Subcutaneous abdominal adipose tissue (tissue), 5 donors: ENCODE results near the gene PI4KB.
"Not testable (repeated sequence)": the region's sequence is repeated elsewhere in the genome, so short reads cannot be mapped to it uniquely, and the experiment has no call there.

Source experiments
- H3K27ac ChIP-seq: one replicate; pipeline ENCODE4 v1.7.0; 2013; ENCODE audit warnings: low read depth, mild to moderate bottlenecking, inconsistent platforms, low read length, moderate library complexity
- H3K27me3 ChIP-seq, 5 donors: one replicate each; pipeline ENCODE4 v1.7.0; 2013; ENCODE audit warnings: low read length in 5 of 5, inconsistent platforms in 1 of 5; ENCODE audit not compliant: control insufficient read depth in 5 of 5, insufficient read depth in 4 of 5
- H3K36me3 ChIP-seq, 5 donors: one replicate each; pipeline ENCODE4 v1.7.0; 2013; ENCODE audit warnings: low read length in 5 of 5; ENCODE audit not compliant: control insufficient read depth in 5 of 5, insufficient read depth in 5 of 5
- H3K4me1 ChIP-seq, 5 donors: one replicate each; pipeline ENCODE4 v1.7.0; 2013; ENCODE audit warnings: low read length in 5 of 5, mild to moderate bottlenecking in 3 of 5, moderate library complexity in 1 of 5; ENCODE audit not compliant: control insufficient read depth in 5 of 5, insufficient read depth in 5 of 5
- H3K4me3 ChIP-seq, 5 donors: one replicate each; pipeline ENCODE4 v1.7.0; 2013; ENCODE audit warnings: low read length in 5 of 5, low read depth in 1 of 5
- H3K9ac ChIP-seq, 5 donors: one replicate each; pipeline ENCODE4 v1.7.0; 2013; ENCODE audit warnings: low read length in 5 of 5, mild to moderate bottlenecking in 4 of 5, moderate library complexity in 3 of 5
- H3K9me3 ChIP-seq, 5 donors: one replicate each; pipeline ENCODE4 v1.7.0; 2013; ENCODE audit warnings: low read length in 5 of 5; ENCODE audit not compliant: control insufficient read depth in 5 of 5
- donor health status: healthy.
- donor health status: healthy.
- donor health status: healthy.
- donor health status: healthy.
- donor health status: healthy.

PI4KB gene

DNA sequence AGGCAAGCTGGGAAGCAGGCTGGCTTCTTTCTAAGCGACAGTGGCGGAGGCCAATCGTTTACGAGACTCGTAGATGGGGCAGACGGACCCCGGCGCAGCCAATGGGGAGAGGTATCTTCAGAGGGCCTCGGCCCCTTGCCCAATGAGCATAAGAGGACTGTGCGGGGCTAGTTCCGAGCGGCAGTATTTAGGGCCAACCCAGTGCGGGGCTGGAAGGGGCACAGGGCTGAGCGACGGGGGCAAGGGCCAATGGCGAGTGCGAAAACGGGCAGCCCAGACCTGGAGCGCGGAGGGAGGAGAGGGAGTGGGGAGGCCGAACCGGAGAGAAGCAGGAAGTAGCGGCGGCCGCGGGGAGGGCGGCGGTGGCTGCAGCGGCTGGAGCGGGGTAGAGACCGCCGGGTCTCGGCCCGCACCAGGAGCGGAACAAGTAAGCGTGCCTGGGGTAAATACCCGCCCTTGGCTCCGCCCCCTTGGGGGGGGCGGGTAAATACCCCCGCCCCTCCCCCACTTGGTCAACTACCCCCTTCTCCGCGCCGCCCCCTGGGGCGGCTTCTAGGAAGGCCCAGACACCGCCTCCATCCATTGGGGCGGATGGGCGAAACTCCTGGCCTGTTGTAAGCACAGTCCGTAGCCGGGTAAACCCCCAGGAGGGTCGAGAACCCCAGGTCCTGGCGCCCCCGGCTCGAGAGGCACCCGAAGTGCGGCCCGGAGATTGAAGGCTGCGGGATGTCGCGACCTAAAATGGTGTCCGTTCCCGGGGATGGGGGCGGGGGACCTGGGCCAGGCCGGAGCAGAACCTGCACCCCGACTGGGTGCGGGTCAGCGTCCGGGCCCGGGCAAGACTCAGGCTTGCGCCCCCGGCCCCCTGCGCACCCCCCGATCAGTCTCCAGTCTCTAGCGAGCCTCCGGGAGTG, 45.0 kb downstream of the PI4KB start, which contains the start of gene ZNF687:
Gene ZNF687 (plus strand): TSS at position 331 of the 914 bp plus-strand sequence. CDS start 3,993 bp downstream, outside the sequence.
- no peaks in the 10 kb centered on the region for H3K9me3 ChIP-seq

DNA sequence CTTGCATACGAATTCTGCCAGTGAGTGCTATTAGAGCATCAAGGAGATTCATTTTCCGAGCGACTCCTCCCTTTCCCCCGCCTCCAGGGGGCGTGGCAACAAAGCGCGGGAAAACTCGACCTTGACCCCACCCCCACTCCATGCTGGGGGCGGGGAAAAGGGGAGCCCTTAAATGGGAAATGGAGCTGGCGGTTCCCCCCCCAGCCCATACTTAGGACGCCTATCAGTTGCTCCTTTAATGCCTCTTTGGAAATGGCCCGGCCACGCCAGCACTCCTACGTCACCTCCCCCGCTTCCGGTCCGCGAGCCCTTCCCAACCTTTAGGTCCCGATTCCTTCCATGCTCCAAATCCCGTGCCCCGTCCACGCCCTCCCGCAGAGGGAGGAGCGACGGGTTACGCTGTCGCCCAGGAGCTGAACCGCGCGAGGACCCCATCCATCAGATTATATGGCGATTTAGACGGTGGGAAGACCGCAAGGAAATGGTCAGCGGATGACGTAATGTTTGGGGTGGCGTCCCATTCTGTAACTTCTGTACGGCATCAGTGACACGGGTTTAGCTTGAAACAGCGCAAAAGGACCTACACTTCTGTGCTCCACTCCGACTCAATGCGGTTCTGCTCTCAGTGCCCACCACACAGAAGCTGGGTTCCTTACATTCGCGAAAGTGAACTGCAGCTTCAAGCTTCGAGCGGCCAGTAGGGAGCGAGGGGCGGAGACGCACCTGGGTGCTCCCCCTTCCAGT, 45.8 kb downstream of the PI4KB start:
- Histone ChIP-seq H3K4me1 (peaks cover 8 to 35% (median 23%) of the 10 kb centered on the region in 5 donors), H3K9ac (peak overlapping the region; percentile 59 to 94 (median 79)), H3K36me3 (peaks cover 0 to 16% (median 11%) of the 10 kb centered on the region in 5 donors), H3K27me3 (no peaks in the 10 kb centered on the region), H3K27ac (peak overlapping the region; percentile 97), H3K4me3 (peak overlapping the region; percentile 68 to 99 (median 89)), H3K9me3 (no peaks in the 10 kb centered on the region)

More for the DNA sequence above, 45.0 kb downstream of the PI4KB start, which contains the start of gene ZNF687:
- Histone ChIP-seq H3K9ac (peak within 1 kb of the TSS; percentile 60 to 94 (median 84)), H3K27me3 (no peaks in the 10 kb centered on the region), H3K27ac (peak within 1 kb of the TSS; percentile 97), H3K4me1 (peaks cover 8 to 35% (median 23%) of the 10 kb centered on the region in 5 donors), H3K36me3 (peaks cover 0 to 24% (median 19%) of the 10 kb centered on the region in 5 donors), H3K4me3 (peak within 1 kb of the TSS; percentile 68 to 99 (median 89))

DNA sequence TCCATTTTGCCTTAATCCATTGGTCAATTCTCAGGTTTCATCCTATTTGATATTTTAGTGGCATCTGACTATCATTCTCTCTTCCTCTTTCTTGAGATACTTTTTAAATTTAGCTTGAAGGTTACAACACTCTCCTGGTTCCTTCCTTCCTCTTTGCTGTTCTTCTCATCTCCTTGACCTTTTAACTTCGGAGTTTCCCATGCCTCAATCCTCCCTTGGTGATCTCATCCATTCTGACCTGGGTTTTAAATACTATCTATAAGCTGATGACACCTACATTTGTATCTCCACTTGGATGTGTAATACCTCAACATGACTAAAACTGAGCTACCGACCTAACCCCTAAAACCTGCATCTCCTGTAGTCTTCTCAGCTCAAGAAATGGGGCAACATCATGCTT, 50.0 kb downstream of the PI4KB start:
- no peak overlapping the region for H3K9ac ChIP-seq
- H3K4me3 ChIP-seq = no peak overlapping the region
- H3K27ac ChIP-seq = no peak overlapping the region
- no peaks in the 10 kb centered on the region for H3K27me3 ChIP-seq
- H3K36me3 ChIP-seq = no peaks in the 10 kb centered on the region
- no peaks in the 10 kb centered on the region for H3K9me3 ChIP-seq
- peaks cover 4 to 19% (median 8%) of the 10 kb centered on the region in 5 donors for H3K4me1 ChIP-seq

DNA sequence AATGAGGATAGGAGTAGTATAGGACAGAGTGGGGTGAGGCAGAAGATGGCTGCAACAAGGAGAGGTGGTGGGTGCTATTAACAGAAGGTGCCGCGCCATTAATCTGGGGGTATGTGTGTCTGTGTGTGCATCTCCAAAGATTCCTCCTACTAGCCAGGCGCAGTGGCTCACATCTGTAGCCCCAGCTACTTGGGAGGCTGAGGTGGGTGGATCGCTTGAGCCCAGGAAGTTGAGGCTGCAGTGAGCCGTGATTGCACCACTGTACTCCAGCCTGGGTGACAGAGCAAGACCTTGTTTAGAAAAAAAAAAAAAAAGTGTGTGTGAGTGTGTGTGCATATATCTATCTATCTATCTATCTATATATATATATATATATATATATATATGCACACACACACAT, 51.9 kb downstream of the PI4KB start:
- not testable (repeated sequence) for H3K36me3 ChIP-seq, H3K9me3 ChIP-seq, H3K4me1 ChIP-seq, H3K27ac ChIP-seq, H3K9ac ChIP-seq, H3K27me3 ChIP-seq, H3K4me3 ChIP-seq

DNA sequence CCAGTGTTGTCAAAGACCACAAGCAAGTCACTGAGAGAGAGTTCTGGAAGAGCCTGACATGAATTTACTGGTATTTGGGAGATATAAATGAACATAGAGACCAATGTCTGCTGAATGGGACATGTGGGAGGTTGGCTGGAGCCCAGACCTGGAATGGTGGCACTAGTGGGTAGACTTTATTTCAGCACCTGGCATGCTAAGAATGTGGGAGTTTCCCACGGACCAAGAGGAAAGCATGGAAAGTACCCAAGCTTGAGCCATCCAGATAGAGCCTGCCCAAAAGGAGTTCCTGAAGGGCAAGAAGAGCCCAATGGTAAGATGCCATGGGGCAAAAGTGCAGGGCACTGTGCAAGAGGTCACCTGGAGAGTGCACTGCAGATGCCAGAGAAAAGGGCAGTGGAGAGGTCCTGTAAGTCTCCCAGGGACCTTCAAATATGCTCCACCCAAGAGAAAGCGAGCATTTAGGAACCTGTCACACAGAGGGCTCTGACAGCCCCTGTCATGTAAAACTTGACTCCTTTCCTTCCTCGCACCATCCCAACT, 53.2 kb downstream of the PI4KB start:
- Histone ChIP-seq H3K4me3 (no peak overlapping the region), H3K27me3 (no peaks in the 10 kb centered on the region), H3K9ac (peak overlapping the region in 1 of 5 donors; percentile 19), H3K9me3 (no peaks in the 10 kb centered on the region), H3K36me3 (peaks cover 0 to 8% (median 6%) of the 10 kb centered on the region in 5 donors), H3K27ac (no peak overlapping the region), H3K4me1 (peaks cover 0 to 10% (median 8%) of the 10 kb centered on the region in 5 donors)

DNA sequence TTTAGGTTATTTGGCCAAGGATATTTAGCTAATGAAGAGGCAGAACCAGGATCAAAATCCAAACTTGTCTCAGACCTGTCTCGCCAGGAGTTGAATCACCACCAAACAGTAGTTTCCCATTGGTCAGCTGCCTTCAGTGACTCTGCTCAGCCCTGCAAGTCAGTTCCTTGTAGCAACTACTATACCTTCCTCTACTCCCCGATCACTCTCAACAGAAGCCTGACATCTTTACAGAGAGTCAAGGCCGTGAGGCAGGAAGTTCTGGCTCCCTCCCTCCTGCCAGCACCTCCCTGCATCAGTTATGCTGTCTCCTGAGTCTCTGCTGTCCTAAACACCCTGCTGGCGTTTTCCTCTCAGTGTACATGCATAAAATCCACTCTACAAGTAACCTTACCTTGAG, 59.5 kb downstream of the PI4KB start:
- peaks cover 6 to 60% (median 55%) of the 10 kb centered on the region in 5 donors for H3K36me3 ChIP-seq
- no peak overlapping the region for H3K9ac ChIP-seq
- H3K27ac ChIP-seq = no peak overlapping the region

DNA sequence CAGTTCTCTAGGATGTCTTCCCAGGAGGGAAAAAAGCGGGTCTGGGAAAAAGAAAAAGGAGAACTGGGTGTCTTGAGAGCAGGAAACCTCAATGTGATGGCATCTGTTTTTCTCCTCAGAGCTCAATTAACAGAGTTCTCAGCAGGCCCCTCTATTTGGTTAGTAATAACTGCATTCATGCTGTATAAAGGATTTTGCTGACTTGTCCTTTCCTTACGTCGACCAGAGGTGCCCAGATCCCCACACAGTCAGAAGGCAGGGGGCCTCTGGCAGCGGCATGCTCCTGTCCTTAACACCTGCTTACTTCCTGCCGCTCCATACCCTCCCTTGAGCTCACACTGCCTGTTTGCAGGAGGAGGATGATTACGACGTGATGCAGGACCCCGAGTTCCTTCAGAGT, 60.4 kb downstream of the PI4KB start:
- H3K4me3 ChIP-seq = no peak overlapping the region
- no peaks in the 10 kb centered on the region for H3K9me3 ChIP-seq
- no peak overlapping the region for H3K9ac ChIP-seq
- H3K4me1 ChIP-seq = peaks cover 0 to 4% (median 0%) of the 10 kb centered on the region in 5 donors
- peaks cover 6 to 70% (median 62%) of the 10 kb centered on the region in 5 donors for H3K36me3 ChIP-seq
- H3K27me3 ChIP-seq = no peaks in the 10 kb centered on the region
- H3K27ac ChIP-seq = no peak overlapping the region

More for the DNA sequence above, 59.5 kb downstream of the PI4KB start:
- Histone ChIP-seq H3K27me3 (no peaks in the 10 kb centered on the region), H3K4me1 (peaks cover 0 to 4% (median 0%) of the 10 kb centered on the region in 5 donors), H3K4me3 (no peak overlapping the region), H3K9me3 (no peaks in the 10 kb centered on the region)

DNA sequence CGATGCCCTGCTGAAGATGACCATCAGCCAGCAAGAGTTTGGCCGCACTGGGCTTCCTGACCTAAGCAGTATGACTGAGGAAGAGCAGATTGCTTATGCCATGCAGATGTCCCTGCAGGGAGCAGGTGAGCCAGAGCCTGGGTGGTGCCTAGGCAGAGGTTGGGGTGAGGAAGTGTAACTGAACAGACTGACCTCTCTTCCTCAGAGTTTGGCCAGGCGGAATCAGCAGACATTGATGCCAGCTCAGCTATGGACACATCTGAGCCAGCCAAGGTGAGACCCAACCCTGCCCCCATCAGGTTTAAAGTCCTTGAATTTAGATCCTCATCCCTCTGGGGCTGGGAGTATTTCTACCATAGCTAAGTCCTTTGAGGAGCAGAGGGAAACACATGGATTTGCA, 60.9 kb downstream of the PI4KB start:
- no peaks in the 10 kb centered on the region for H3K27me3 ChIP-seq
- no peaks in the 10 kb centered on the region for H3K9me3 ChIP-seq
- H3K4me1 ChIP-seq = no peaks in the 10 kb centered on the region
- peaks cover 6 to 70% (median 62%) of the 10 kb centered on the region in 5 donors for H3K36me3 ChIP-seq
- no peak overlapping the region for H3K9ac ChIP-seq
- H3K4me3 ChIP-seq = no peak overlapping the region
- no peak overlapping the region for H3K27ac ChIP-seq

DNA sequence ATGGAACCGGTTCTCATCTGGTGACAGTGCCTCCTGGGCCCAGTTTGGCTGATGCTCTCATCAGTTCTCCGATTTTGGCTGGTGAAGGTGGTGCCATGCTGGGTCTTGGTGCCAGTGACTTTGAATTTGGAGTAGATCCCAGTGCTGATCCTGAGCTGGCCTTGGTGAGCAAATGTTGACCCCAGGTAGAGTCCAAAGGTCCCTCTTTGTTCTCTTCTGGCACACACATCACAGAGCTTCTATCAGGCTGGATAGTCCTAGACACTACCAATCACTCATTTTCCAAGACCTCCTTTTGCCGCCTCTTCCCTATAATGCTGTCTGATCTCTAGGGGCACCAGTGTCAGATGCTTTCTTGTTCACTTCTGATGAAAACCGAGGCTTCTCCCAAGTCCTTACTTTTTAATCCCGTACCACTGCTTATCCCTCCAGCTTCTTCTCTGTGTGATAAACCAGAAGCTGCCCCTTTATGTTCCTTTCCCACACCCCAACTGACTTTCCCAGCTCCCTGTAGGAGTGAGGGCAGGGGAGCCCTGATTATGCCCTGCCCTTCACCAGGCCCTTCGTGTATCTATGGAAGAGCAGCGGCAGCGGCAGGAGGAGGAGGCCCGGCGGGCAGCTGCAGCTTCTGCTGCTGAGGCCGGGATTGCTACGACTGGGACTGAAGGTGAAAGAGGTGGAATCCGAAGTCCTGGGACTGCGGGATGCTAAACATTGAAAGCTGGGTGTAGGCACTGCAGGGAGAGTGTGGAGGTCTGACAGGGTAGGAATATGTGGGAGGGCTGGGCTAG, 61.6 kb downstream of the PI4KB start:
- H3K9me3 ChIP-seq = no peaks in the 10 kb centered on the region
- H3K9ac ChIP-seq = no peak overlapping the region
- no peak overlapping the region for H3K27ac ChIP-seq
- H3K4me3 ChIP-seq = no peak overlapping the region
- no peaks in the 10 kb centered on the region for H3K27me3 ChIP-seq
- peaks cover 6 to 70% (median 62%) of the 10 kb centered on the region in 5 donors for H3K36me3 ChIP-seq
- no peaks in the 10 kb centered on the region for H3K4me1 ChIP-seq
